Endodermal cell (in vitro differentiated cells): ENCODE results near the gene CHCHD4. TPM values are rescaled to one million over a fixed set of nuclear protein-coding genes. Genes with fewer than 3 reads are reported as not detected.
A peak's percentile ranks its signal among the peaks of the same experiment; 100 is the strongest.

Source experiments
- DNase-seq: peaks from one replicate; pipeline ENCODE4 v3.0.0-alpha.2; 2017
- H3K27ac ChIP-seq: 2 replicates; pipeline ENCODE4 v1.5.1; 2013; ENCODE audit warnings: mild to moderate bottlenecking, low read depth, low read length, moderate library complexity
- H3K27me3 ChIP-seq: 2 replicates; pipeline ENCODE4 v1.6.1; 2013; ENCODE audit warnings: mild to moderate bottlenecking, low read length, moderate library complexity; ENCODE audit not compliant: insufficient read depth, control insufficient read depth, poor library complexity, severe bottlenecking
- H3K36me3 ChIP-seq: 2 replicates; pipeline ENCODE4 v1.7.0; 2013; ENCODE audit warnings: mild to moderate bottlenecking, low read length, moderate library complexity; ENCODE audit not compliant: control insufficient read depth, insufficient read depth
- H3K4me1 ChIP-seq: one replicate; pipeline ENCODE4 v1.7.0; 2013; ENCODE audit warnings: low read length; ENCODE audit not compliant: control insufficient read depth, insufficient read depth
- H3K4me3 ChIP-seq: 2 replicates; pipeline ENCODE4 v1.5.1; 2013; ENCODE audit warnings: mild to moderate bottlenecking, low read length, moderate library complexity
- H3K9ac ChIP-seq: 2 replicates; pipeline ENCODE4 v1.6.1; 2013; ENCODE audit warnings: mild to moderate bottlenecking, low read length, moderate library complexity; ENCODE audit not compliant: poor library complexity, severe bottlenecking; ENCODE audit errors: extremely low read depth
- H3K9me3 ChIP-seq: 2 replicates; pipeline ENCODE4 v1.6.1; 2013; ENCODE audit warnings: mild to moderate bottlenecking, low read length, moderate library complexity; ENCODE audit not compliant: control insufficient read depth
- H3K27ac Mint-ChIP-seq: 2 replicates; pipeline ENCODE4 v1.8.0; 2020; ENCODE audit warnings: mixed read lengths
- H3K27me3 Mint-ChIP-seq: 2 replicates; pipeline ENCODE4 v1.8.0; 2021; ENCODE audit warnings: mild to moderate bottlenecking, mixed read lengths; ENCODE audit not compliant: insufficient read depth
- H3K36me3 Mint-ChIP-seq: 2 replicates; pipeline ENCODE4 v1.8.0; 2020; ENCODE audit warnings: low read depth, mixed read lengths
- H3K4me1 Mint-ChIP-seq: 2 replicates; pipeline ENCODE4 v1.8.0; 2020; ENCODE audit warnings: mixed read lengths
- H3K4me3 Mint-ChIP-seq: 2 replicates; pipeline ENCODE4 v1.8.0; 2020; ENCODE audit warnings: mild to moderate bottlenecking, moderate library complexity, mixed read lengths
- H3K9me3 Mint-ChIP-seq: 2 replicates; pipeline ENCODE4 v1.8.0; 2020; ENCODE audit warnings: mild to moderate bottlenecking, mixed read lengths
- CTCF ChIP-seq: fragments of 200-600 bp; sonication (generic); conservative IDR thresholded peaks from 2 replicates; pipeline ENCODE4 v1.5.0; 2021; ENCODE audit warnings: antibody characterized with exemption, mild to moderate bottlenecking
- WGBS, 2 experiments: methylation state at CpG; one replicate each; pipeline versions ENCODE4 v1.1.5 to v1.1.7; 2013; ENCODE audit warnings: missing lambda C conversion rate in 2 of 2, mixed read lengths in 1 of 2; ENCODE audit not compliant: insufficient coverage in 1 of 2, insufficient read length in 1 of 2; 5-methylcytosine and 5-hydroxymethylcytosine counted together
- total RNA-seq, 2 donors: library from RNA; stranded (reverse); fragmentation: NEBNext Ultra II Directional in 1 of 2; extraction: Animal tissue kit (Norgen Biotek cat#: 25700) in 1 of 2; gene quantifications; 2 replicates in 1 of 2; 3 replicates in 1 of 2; pipeline ENCODE4 v1.2.1, GENCODE V29; 2021

Gene CHCHD4
- total RNA-seq, 2 donors from 2014 or later, result 16.2 to 20.5 TPM

- Histone ChIP-seq H3K36me3 (peaks cover 85% of the 10 kb centered on the region), H3K9me3 (peaks cover 8% of the 10 kb centered on the region), H3K4me1 (no peaks in the 10 kb centered on the region), H3K27ac (no peak overlapping the region), H3K4me3 (no peak overlapping the region), H3K9ac (no peak overlapping the region), H3K27me3 (no peaks in the 10 kb centered on the region)
- 95 to 98% methylated on average over 7 of the region's 7 CpGs for WGBS, 2 experiments
- no peak overlapping the region for H3K27ac Mint-ChIP-seq
- TF ChIP-seq CTCF, result no peak
- H3K4me3 Mint-ChIP-seq, result no peak overlapping the region
- H3K4me1 Mint-ChIP-seq, result peaks cover 11% of the 10 kb centered on the region
- DNase-seq, result no peak
- no peaks in the 10 kb centered on the region for H3K27me3 Mint-ChIP-seq
- H3K9me3 Mint-ChIP-seq, result peaks cover 6% of the 10 kb centered on the region
- H3K36me3 Mint-ChIP-seq, result peaks cover 82% of the 10 kb centered on the region
These were observed 31.5 kb upstream of the CHCHD4 start for GRCh38 chr3:14156201-14156600.

DNA sequence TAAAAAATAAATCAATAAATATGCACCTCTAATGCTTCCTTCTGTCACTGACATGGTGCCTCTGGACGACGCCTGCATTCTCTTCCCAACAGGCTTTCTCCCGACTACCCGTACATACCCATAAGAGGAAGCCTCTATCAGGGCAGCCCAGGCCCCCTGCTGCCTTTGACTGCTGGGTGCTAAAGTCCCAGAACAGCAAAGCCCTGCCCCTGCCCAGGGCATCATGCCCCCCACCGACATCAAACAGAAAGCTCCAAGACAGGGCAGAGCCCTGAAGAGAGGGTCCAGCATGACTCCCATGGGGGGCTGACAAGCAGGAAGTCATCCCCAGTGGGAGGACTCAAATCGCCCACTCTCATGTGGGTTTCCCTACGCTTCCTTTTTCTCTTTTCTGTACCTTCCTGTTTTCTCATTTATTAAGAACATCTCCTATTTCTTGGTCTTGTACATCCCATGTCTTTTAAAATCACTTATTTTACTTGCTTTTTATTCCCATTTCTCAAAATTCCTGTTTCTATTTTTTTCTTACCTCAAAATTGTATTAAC lies 30.3 kb upstream of the CHCHD4 start:
- H3K4me3 ChIP-seq, result no peak overlapping the region
- Mint-ChIP-seq H3K9me3 (no peaks in the 10 kb centered on the region), H3K4me3 (no peak overlapping the region), H3K27ac (no peak overlapping the region), H3K36me3 (peaks cover 76% of the 10 kb centered on the region), H3K27me3 (no peaks in the 10 kb centered on the region), H3K4me1 (peaks cover 11% of the 10 kb centered on the region)
- no peak overlapping the region for H3K9ac ChIP-seq
- no peaks in the 10 kb centered on the region for H3K4me1 ChIP-seq
- TF ChIP-seq CTCF, result no peak
- peaks cover 73% of the 10 kb centered on the region for H3K36me3 ChIP-seq
- peak; percentile 44 for DNase-seq
- H3K27ac ChIP-seq, result no peak overlapping the region
- H3K27me3 ChIP-seq, result no peaks in the 10 kb centered on the region
- no peaks in the 10 kb centered on the region for H3K9me3 ChIP-seq
- 90 to 98% methylated on average over 5 to 7 of the region's 7 CpGs for WGBS, 2 experiments

- H3K9me3 Mint-ChIP-seq, result no peaks in the 10 kb centered on the region
- H3K27me3 ChIP-seq, result no peaks in the 10 kb centered on the region
- no peak for TF ChIP-seq CTCF
- H3K36me3 Mint-ChIP-seq, result peaks cover 72% of the 10 kb centered on the region
- peaks cover 67% of the 10 kb centered on the region for H3K36me3 ChIP-seq
- H3K4me1 ChIP-seq, result no peaks in the 10 kb centered on the region
- H3K9me3 ChIP-seq, result no peaks in the 10 kb centered on the region
- no peak overlapping the region for H3K27ac Mint-ChIP-seq
- no peaks in the 10 kb centered on the region for H3K27me3 Mint-ChIP-seq
- peak; percentile 12 for DNase-seq
- H3K27ac ChIP-seq, result no peak overlapping the region
- 90 to 95% methylated on average over 5 of the region's 5 CpGs for WGBS, 2 experiments
- peaks cover 11% of the 10 kb centered on the region for H3K4me1 Mint-ChIP-seq
- no peak overlapping the region for H3K4me3 Mint-ChIP-seq
- no peak overlapping the region for H3K9ac ChIP-seq
- no peak overlapping the region for H3K4me3 ChIP-seq
These were observed 29.6 kb upstream of the CHCHD4 start for GRCh38 chr3:14154276-14154675.
